Activated CD8-positive, alpha-beta memory T cell treated with anti-CD3 and anti-CD28 coated beads for 36 hours (primary cell): ENCODE results near the gene LRRTM2. TPM values are rescaled to one million over a fixed set of nuclear protein-coding genes. Genes with fewer than 3 reads are reported as not detected.

Source experiments
- total RNA-seq, 2 experiments: library from RNA; stranded (reverse); gene quantifications; one replicate each; pipeline ENCODE4 v1.2.3, GENCODE V29; 2021

The LRRTM2 gene
- total RNA-seq, 2 experiments from 2014 or later: not detected

Other genes with a start within 250 kb of the LRRTM2 start
- 10 to 100 TPM; 88.1 to 92.6 TPM for gene CTNNA1, start 121.9 kb downstream of the LRRTM2 start, total RNA-seq